ENCODE data around the gene RNF224. TPM values are rescaled to one million over a fixed set of nuclear protein-coding genes. Genes with fewer than 3 reads are reported as not detected.

Gene RNF224
- total RNA-seq, 1 experiment from 2014 or later = 0.37 TPM

- no peak overlapping the region for H3K4me2 ChIP-seq (ENCODE audit: low read depth, low read length, poor library complexity, severe bottlenecking)
- no peak overlapping the region for H3K4me3 ChIP-seq (ENCODE audit: low read length)
- H2AFZ ChIP-seq (ENCODE audit: low read length) = no peak overlapping the region
- no peak overlapping the region for H3K27ac ChIP-seq (ENCODE audit: low read length)
- no peak for DNase-seq
- H3K9ac ChIP-seq (ENCODE audit: low read length) = no peak overlapping the region
- peaks cover 8% of the 10 kb centered on the region for H4K20me1 ChIP-seq (ENCODE audit: insufficient read depth, low read depth, low read length)
- H3K4me1 ChIP-seq (ENCODE audit: low read length) = peaks cover 14% of the 10 kb centered on the region
- no peaks in the 10 kb centered on the region for H3K9me2 ChIP-seq (replicated peaks; ENCODE audit: insufficient read depth, low read length)
- H3K27me3 ChIP-seq (ENCODE audit: low read length) = no peaks in the 10 kb centered on the region
- no peaks in the 10 kb centered on the region for H3K9me3 ChIP-seq (ENCODE audit: low read length)
- no peaks in the 10 kb centered on the region for H3K36me3 ChIP-seq (ENCODE audit: insufficient read depth, low read length)
- peaks cover 18% of the 10 kb centered on the region for H3K79me2 ChIP-seq (ENCODE audit: low read length)
Observed at GRCh38 chr9:137183980-137184595, 43.2 kb upstream of the RNF224 start.

GRCh38 chr9:137184881-137185660 lies 42.2 kb upstream of the RNF224 start:
- Histone ChIP-seq H3K36me3 (ENCODE audit: insufficient read depth, low read length) (no peaks in the 10 kb centered on the region), H3K4me3 (ENCODE audit: low read length) (no peak overlapping the region), H2AFZ (ENCODE audit: low read length) (no peak overlapping the region), H4K20me1 (ENCODE audit: insufficient read depth, low read depth, low read length) (peaks cover 18% of the 10 kb centered on the region), H3K79me2 (ENCODE audit: low read length) (peaks cover 25% of the 10 kb centered on the region), H3K4me2 (ENCODE audit: low read depth, low read length, poor library complexity, severe bottlenecking) (no peak overlapping the region), H3K27me3 (ENCODE audit: low read length) (no peaks in the 10 kb centered on the region), H3K27ac (ENCODE audit: low read length) (no peak overlapping the region), H3K9ac (ENCODE audit: low read length) (no peak overlapping the region), H3K9me2 (replicated peaks; ENCODE audit: insufficient read depth, low read length) (no peaks in the 10 kb centered on the region), H3K9me3 (ENCODE audit: low read length) (no peaks in the 10 kb centered on the region), H3K4me1 (ENCODE audit: low read length) (peaks cover 21% of the 10 kb centered on the region)
- DNase-seq = no peak

DNA sequence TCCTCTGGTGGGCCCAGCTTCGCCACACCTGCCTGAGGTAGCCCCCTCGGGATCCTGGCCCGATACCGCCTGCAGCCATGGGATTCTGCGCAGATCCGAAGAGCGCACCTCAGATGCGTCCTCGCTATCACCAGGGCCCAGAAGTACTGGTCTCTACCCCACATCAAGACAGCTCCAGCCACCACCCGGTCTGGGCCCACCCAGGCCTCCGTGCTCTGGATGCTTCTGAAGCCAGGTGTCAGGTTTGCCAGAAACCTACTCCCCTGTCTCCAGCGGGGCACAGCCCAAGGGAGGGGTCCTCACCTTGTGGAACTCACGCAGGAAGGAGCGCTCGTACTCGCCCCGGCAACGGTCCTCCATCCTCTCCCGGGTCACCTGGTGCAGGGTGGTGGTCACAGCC lies 41.4 kb upstream of the RNF224 start:
- Histone ChIP-seq H3K9me3 (ENCODE audit: low read length) (no peaks in the 10 kb centered on the region), H4K20me1 (ENCODE audit: insufficient read depth, low read depth, low read length) (peaks cover 22% of the 10 kb centered on the region), H3K4me1 (ENCODE audit: low read length) (peaks cover 29% of the 10 kb centered on the region), H2AFZ (ENCODE audit: low read length) (no peak overlapping the region), H3K27ac (ENCODE audit: low read length) (no peak overlapping the region), H3K9me2 (replicated peaks; ENCODE audit: insufficient read depth, low read length) (no peaks in the 10 kb centered on the region), H3K9ac (ENCODE audit: low read length) (no peak overlapping the region), H3K27me3 (ENCODE audit: low read length) (no peaks in the 10 kb centered on the region), H3K79me2 (ENCODE audit: low read length) (peaks cover 33% of the 10 kb centered on the region), H3K4me2 (ENCODE audit: low read depth, low read length, poor library complexity, severe bottlenecking) (no peak overlapping the region), H3K4me3 (ENCODE audit: low read length) (no peak overlapping the region), H3K36me3 (ENCODE audit: insufficient read depth, low read length) (no peaks in the 10 kb centered on the region)
- DNase-seq = no peak

GRCh38 chr9:137186385-137186784 lies 40.9 kb upstream of the RNF224 start:
- peak overlapping the region; percentile 77 for H3K4me2 ChIP-seq (ENCODE audit: low read depth, low read length, poor library complexity, severe bottlenecking)
- H2AFZ ChIP-seq (ENCODE audit: low read length) = no peak overlapping the region
- H3K27me3 ChIP-seq (ENCODE audit: low read length) = no peaks in the 10 kb centered on the region
- no peaks in the 10 kb centered on the region for H3K36me3 ChIP-seq (ENCODE audit: insufficient read depth, low read length)
- no peaks in the 10 kb centered on the region for H3K9me2 ChIP-seq (replicated peaks; ENCODE audit: insufficient read depth, low read length)
- peaks cover 22% of the 10 kb centered on the region for H4K20me1 ChIP-seq (ENCODE audit: insufficient read depth, low read depth, low read length)
- peaks cover 32% of the 10 kb centered on the region for H3K4me1 ChIP-seq (ENCODE audit: low read length)
- no peak overlapping the region for H3K9ac ChIP-seq (ENCODE audit: low read length)
- H3K9me3 ChIP-seq (ENCODE audit: low read length) = no peaks in the 10 kb centered on the region
- DNase-seq = no peak
- H3K27ac ChIP-seq (ENCODE audit: low read length) = no peak overlapping the region
- no peak overlapping the region for H3K4me3 ChIP-seq (ENCODE audit: low read length)
- H3K79me2 ChIP-seq (ENCODE audit: low read length) = peaks cover 33% of the 10 kb centered on the region

GRCh38 chr9:137187386-137187785 lies 39.9 kb upstream of the RNF224 start:
- Histone ChIP-seq H3K9me2 (replicated peaks; ENCODE audit: insufficient read depth, low read length) (no peaks in the 10 kb centered on the region), H3K4me2 (ENCODE audit: low read depth, low read length, poor library complexity, severe bottlenecking) (peak overlapping the region; percentile 77), H3K36me3 (ENCODE audit: insufficient read depth, low read length) (no peaks in the 10 kb centered on the region), H4K20me1 (ENCODE audit: insufficient read depth, low read depth, low read length) (peaks cover 22% of the 10 kb centered on the region), H3K4me1 (ENCODE audit: low read length) (peaks cover 32% of the 10 kb centered on the region), H3K27me3 (ENCODE audit: low read length) (no peaks in the 10 kb centered on the region), H3K27ac (ENCODE audit: low read length) (no peak overlapping the region), H2AFZ (ENCODE audit: low read length) (no peak overlapping the region), H3K9me3 (ENCODE audit: low read length) (no peaks in the 10 kb centered on the region), H3K9ac (ENCODE audit: low read length) (peak overlapping the region; percentile 86), H3K4me3 (ENCODE audit: low read length) (peak overlapping the region; percentile 87), H3K79me2 (ENCODE audit: low read length) (peaks cover 33% of the 10 kb centered on the region)
- no peak for DNase-seq

GRCh38 chr9:137188086-137188489 lies 39.2 kb upstream of the RNF224 start:
- Histone ChIP-seq H3K4me1 (ENCODE audit: low read length) (peaks cover 32% of the 10 kb centered on the region), H3K27ac (ENCODE audit: low read length) (no peak overlapping the region), H3K9ac (ENCODE audit: low read length) (peak overlapping the region; percentile 86), H3K9me2 (replicated peaks; ENCODE audit: insufficient read depth, low read length) (no peaks in the 10 kb centered on the region), H3K79me2 (ENCODE audit: low read length) (peaks cover 33% of the 10 kb centered on the region), H3K4me3 (ENCODE audit: low read length) (peak overlapping the region; percentile 87), H3K27me3 (ENCODE audit: low read length) (no peaks in the 10 kb centered on the region), H3K4me2 (ENCODE audit: low read depth, low read length, poor library complexity, severe bottlenecking) (peak overlapping the region; percentile 77), H3K9me3 (ENCODE audit: low read length) (no peaks in the 10 kb centered on the region), H4K20me1 (ENCODE audit: insufficient read depth, low read depth, low read length) (peaks cover 22% of the 10 kb centered on the region), H2AFZ (ENCODE audit: low read length) (no peak overlapping the region), H3K36me3 (ENCODE audit: insufficient read depth, low read length) (no peaks in the 10 kb centered on the region)
- peak; percentile 40 for DNase-seq

DNA sequence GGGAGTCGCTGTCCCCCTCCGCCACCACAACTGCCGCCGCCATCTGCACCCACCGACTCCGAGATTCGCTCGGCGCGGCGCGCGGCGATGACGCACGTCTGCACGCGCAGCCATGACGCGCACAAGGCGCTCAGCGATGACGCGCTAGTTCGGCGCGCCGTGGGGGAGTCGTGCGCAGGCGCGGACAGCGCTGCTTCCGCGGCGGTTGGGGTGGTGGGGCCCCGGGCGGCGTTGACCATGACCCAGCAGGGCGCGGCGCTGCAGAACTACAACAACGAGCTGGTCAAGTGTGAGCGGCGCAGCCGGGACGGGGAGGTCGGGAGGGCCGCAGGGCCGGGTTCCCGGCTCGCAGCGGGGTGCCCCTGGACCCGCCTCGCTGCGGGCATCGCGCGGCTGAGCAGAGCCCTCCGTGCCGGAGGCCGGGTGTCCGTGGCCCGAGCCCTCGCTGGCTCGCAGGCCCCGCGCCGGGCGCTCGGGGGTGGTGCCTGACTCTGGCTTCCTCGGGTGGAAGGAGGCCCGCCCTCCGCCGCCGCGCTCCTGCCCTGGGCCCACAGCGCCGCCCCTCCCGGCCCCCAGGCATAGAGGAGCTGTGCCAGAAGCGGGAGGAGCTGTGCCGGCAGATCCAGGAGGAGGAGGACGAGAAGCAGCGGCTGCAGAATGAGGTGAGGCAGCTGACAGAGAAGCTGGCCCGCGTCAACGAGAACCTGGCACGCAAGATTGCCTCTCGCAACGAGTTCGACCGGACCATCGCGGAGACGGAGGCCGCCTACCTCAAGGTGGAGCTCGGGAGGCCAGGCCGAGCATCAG lies 38.6 kb upstream of the RNF224 start, which contains the start of the genes ANAPC2 and SSNA1:
TSS of gene ANAPC2 (minus strand) at position 71 of the 807 bp plus-strand sequence. CDS start at position 43, 28 bp downstream.
TSS of gene SSNA1 (plus strand) at position 187 of the 807 bp plus-strand sequence. CDS start at position 238, 51 bp downstream.
- Histone ChIP-seq H3K9ac (ENCODE audit: low read length) (peak within 1 kb of the TSS; percentile 86), H2AFZ (ENCODE audit: low read length) (no peak within 1 kb of the TSS), H3K9me2 (replicated peaks; ENCODE audit: insufficient read depth, low read length) (no peaks in the 10 kb centered on the region), H3K9me3 (ENCODE audit: low read length) (no peaks in the 10 kb centered on the region), H3K27ac (ENCODE audit: low read length) (peak within 1 kb of the TSS; percentile 75), H3K4me3 (ENCODE audit: low read length) (peak within 1 kb of the TSS; percentile 87), H3K4me1 (ENCODE audit: low read length) (peaks cover 32% of the 10 kb centered on the region), H3K36me3 (ENCODE audit: insufficient read depth, low read length) (no peaks in the 10 kb centered on the region), H4K20me1 (ENCODE audit: insufficient read depth, low read depth, low read length) (peaks cover 22% of the 10 kb centered on the region), H3K79me2 (ENCODE audit: low read length) (peaks cover 33% of the 10 kb centered on the region), H3K4me2 (ENCODE audit: low read depth, low read length, poor library complexity, severe bottlenecking) (peak within 1 kb of the TSS; percentile 77), H3K27me3 (ENCODE audit: low read length) (no peaks in the 10 kb centered on the region)
- DNase-seq = peak; percentile 98

Measured in Karpas-422 (cell line).